Breast epithelium (tissue), 3 donors: ENCODE measurements around the gene RBMS2.

Experiments used
- CTCF ChIP-seq, 3 donors: fragments of 450-650 bp; IDR thresholded peaks; one replicate each; pipeline ENCODE4 v1.5.1; 2016 to 2017; ENCODE audit warnings: antibody characterized with exemption in 3 of 3, mild to moderate bottlenecking in 3 of 3, moderate library complexity in 3 of 3
- POLR2A ChIP-seq: fragments of 450-650 bp; IDR thresholded peaks from one replicate; pipeline ENCODE4 v1.6.1; 2016; ENCODE audit warnings: antibody characterized with exemption, mild to moderate bottlenecking, moderate library complexity
- POLR2AphosphoS5 ChIP-seq, 3 donors: sonication (generic); formaldehyde crosslinking; IDR thresholded peaks; one replicate each; pipeline ENCODE4 v1.6.1; 2017; ENCODE audit warnings: antibody characterized with exemption in 3 of 3

DNA sequence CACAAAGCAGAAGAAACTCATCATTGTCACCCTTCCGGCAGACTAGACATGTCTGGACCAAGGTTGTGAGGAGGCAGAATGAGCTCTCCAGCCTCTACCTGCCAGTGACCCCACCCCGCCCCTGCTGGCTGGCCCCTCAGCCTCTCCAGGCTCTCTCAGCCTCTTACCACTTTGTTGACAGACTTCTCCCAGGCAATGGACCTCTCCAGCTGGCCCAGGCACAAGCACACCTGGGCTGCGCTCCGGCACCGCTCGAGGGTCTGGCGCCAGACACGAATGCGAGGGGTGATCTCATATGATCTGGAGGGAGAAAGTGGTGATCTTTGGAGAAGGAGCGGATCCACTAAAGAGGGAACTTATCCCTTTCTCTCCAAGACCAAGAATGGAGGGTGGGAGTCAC lies 78.2 kb downstream of the RBMS2 start:
- TF ChIP-seq CTCF (IDR thresholded peaks at IDR 0.05) (no peak), POLR2A (no peak), POLR2AphosphoS5 (IDR thresholded peaks at IDR 0.05) (no peak)
